HG02759 (cell line): ENCODE data around the gene ARHGEF28.

Experiments
- ATAC-seq: cut with Tn5 transposase; IDR thresholded peaks from one replicate; pipeline ENCODE4 v1.9.1; 2021; ENCODE audit warnings: mild to moderate bottlenecking, moderate library complexity; ENCODE audit not compliant: unreplicated experiment

ARHGEF28 gene

DNA sequence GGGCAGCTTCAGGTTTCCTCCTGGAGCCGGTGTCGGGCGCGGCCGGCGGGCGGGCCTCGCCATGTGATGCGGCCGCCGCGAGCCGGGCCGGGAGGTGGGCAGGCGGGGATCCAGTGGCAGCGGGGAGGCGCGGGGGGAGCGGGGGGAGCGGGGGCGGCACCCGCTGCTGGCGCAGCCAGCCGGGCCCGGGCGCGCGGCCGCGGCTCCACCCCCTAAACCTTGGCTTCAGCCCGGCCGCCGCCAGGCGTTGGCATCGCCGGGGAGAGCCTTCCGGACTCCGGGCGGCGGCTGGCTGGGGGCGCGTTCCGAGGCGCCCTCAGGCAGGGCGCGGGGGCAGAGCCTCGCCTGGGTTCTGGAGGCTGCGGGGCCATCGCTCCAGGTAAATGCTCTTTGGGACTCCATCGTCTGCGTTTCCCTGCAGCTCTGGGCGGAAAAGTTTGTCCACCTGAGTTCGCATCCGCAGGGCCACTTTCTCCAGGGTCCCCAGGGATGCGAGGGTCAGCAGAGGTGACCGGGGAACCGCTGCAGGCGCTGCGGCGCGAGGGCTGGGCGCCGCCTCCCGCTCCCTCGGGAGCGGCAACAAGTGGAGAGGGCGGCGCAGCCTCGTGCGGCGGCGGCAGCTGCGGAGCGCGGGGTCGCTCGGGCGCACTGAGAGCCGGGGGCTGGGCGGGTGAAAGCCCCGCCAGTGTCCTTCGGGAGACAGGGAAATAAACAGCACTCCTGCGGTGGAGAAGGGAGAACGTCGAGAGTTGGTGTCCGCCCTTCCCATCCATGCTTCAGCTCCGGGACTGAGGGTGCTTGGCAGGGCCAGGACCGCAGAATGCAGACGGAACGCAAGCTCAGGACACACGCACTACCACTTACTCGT lies at the start of gene ARHGEF28:
TSS of gene ARHGEF28 (plus strand) at position 253 of the 868 bp plus-strand sequence. CDS start 58,656 bp downstream, outside the sequence.
- ATAC-seq = peak; percentile 78

DNA sequence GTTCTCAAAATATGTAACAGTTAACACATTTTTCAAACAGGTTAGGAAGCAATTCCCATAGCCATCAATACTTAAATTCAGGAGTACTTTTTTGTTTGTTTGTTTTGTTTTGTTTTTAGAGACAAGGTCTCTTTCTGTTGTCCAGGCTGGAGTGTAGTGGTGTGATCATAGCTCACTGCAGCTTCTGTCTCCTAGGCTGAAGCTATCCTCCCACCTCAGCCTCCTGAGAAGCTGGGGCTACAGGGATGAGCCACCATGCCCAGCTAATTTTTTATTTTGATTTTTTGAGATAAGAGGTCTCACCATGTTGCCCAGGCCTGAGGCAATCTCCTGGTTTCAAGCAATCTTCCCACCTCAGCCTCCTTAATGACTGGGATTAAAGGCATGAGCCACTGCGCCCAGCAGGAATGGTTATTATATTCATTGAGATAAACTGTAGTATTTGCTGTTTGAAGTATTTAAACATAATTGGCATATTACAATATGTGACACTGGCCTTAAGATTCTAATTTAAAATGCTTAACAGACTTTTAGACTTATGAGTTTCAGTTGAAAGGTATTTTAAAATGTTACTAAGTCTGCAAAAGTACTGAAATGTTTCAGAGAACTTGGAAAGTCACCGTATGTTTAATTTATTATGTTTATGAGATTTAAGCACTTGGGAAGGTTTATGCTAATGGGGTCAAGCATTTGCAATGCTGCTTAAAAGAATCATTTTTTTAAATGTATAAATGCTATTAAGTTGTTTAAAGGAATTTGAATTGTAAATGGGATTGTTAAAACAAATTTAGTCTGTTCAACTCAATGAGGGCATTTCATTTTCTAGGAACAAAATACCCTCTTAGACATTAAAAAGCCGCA lies 43.5 kb upstream of the ARHGEF28 start:
- ATAC-seq = no peak

- peak; percentile 56 for ATAC-seq
These were observed 38.1 kb upstream of the ARHGEF28 start for GRCh38 chr5:73587923-73588322.

- ATAC-seq = peak; percentile 66
These were observed 34.8 kb upstream of the ARHGEF28 start for GRCh38 chr5:73591102-73591695.

- ATAC-seq = no peak
These were observed 34.1 kb upstream of the ARHGEF28 start for GRCh38 chr5:73591698-73592501.

DNA sequence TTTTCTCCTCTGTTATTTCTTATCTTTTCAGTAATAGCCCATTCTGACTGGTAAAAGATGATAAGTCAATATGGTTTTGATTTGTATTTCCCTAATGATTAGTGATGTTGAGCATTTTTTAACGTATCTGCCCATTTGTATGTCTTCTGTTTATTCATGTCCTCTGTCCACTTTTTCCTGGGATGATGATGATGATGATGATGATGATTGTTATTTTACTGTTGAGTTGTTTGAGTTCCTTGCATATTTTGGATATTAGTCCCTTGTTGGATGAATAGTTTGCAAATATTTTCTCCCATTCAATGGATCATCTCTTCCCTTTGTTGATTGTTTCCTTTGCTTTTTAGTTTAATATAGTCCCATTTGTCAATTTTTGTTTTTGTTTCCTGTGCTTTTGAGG lies 33.4 kb upstream of the ARHGEF28 start:
- ATAC-seq = no peak

DNA sequence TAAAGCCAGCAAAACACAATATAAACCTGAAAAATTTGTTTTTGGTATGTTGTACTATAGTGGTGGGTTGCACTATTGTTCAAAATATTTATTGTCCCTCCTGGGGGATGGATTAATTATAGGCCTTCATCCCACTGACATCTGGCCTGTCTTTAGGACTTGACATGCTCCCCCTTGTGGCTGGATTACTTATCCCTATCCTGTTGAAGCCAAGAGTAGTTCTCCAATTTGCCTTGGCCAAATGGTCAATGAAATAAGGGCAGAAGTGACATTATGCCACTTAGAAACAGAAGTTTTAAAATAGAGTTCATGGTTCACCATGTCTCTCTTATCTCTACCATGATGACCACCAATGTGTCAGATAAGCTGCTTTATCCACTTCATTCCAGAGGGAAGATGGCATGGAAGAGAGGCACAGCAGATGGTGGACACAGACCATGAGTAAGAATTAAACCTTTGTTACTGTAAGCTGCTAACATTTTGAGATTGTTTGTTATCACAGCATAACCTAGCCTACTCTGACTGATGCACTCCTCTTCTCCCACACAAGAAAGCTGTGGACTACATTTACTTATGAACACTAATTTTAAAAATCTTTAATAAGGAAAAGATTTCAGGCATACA lies 29.2 kb upstream of the ARHGEF28 start:
- no peak for ATAC-seq

DNA sequence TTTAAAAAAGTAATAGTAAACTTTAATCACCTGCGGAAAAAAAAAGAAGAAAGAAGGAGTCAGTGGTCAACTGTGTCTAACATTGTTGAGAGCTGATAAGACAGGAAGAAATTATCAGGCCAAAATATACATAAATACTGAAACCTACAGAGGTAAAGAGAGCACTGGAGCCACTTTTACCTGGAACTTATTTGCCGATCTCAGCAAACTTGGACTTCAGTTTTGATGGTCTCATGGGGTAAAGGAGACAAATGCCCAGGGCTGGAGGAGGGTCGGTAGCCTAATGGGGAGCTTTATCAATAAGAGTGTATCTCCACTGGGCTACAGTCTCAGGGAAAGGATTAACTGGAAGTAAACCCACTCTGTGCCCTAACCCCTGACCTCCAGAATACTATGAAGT lies 26.6 kb upstream of the ARHGEF28 start:
- no peak for ATAC-seq

- no peak for ATAC-seq
These were observed 22.0 kb upstream of the ARHGEF28 start for GRCh38 chr5:73603998-73604397.

DNA sequence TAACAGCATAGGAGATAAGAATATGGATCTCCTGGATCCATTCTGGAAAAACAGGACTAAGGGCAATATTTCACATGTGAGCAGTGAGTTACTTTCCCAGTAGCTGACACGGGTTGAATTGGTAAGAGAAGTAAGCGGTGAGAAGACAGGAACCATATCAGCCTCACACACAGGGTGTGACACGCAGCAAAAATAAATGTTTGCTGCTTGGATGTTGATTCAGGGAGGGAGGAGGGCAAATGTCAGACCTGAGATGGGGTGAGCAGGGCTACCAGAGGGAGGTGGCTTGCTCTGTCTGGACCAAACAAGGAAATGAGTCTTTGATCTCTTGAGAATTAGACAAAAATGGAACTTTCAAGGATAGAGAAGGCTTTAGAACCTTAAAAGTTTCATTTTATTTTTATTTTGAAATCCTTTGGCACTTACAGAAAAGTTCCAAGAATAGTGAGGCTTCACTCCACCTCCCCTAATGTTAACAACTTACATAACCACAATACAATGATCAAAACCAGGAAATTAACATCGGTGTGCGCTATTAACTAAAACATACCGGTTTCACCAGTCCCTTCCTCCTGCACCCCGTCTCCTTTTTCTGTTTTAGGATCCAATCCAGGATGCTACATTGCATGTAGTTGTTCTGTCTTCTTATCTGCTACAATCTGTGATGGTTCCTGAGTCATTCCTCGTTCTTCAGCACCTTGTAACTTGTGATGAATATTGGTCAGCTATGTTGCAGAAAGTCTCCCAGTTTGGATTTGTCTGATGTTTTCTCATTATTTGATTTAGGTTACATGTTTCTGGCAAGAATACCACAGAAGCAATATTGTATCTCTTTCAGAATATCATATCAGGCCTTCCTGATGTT lies 20.5 kb upstream of the ARHGEF28 start:
- no peak for ATAC-seq

DNA sequence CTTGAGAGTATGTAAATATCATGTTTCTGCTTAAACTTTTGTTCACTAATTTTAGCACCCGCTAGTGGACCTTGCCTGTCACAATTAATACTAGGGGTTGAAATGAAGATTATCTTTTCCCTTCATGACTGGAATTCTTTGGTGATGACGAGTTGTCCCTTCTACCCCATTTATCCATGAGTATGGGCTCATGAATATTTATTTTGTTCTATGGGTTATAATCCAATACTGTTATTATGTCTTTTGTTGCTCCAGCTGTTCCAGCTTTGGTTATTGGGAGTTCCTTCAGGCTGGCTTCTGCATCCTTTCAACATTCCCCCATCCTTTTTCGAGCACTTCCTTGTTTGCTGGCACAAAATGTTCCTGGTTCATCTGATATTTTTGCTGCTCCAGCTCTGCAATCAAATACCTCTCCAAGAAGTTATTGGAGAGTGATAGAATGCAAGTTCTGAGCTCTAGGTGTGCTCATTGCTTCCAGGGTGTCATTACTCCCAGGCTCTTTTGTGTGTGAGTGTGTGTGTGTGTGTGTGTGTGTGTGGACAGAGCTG lies 19.7 kb upstream of the ARHGEF28 start:
- no peak for ATAC-seq

- ATAC-seq = no peak
These were observed 18.8 kb upstream of the ARHGEF28 start for GRCh38 chr5:73607228-73607627.

DNA sequence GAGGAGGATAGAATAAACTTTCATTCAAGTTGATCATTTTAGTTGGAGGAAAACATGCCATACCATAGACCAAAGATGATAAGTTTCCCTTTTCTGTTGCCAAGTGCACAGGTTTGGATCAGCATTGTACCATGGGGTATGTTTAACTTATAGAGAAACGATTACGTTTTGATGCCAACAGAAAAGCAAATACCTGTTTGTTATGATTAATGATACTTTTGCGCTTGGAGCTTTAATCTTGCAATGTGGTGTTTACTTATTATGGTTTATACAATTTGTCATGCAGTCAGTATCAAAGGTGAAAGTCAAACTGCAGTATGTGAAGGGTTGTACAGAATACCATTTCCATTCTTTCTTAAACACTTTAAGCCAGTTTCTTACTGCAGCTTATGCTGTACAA lies 13.2 kb upstream of the ARHGEF28 start:
- ATAC-seq = no peak

GRCh38 chr5:73615085-73615484 lies 10.9 kb upstream of the ARHGEF28 start:
- ATAC-seq = no peak

GRCh38 chr5:73615947-73616346 lies 10.0 kb upstream of the ARHGEF28 start:
- ATAC-seq = no peak

GRCh38 chr5:73617510-73618279 lies 8.3 kb upstream of the ARHGEF28 start:
- no peak for ATAC-seq

GRCh38 chr5:73619606-73620333 lies 6.2 kb upstream of the ARHGEF28 start:
- ATAC-seq = no peak

DNA sequence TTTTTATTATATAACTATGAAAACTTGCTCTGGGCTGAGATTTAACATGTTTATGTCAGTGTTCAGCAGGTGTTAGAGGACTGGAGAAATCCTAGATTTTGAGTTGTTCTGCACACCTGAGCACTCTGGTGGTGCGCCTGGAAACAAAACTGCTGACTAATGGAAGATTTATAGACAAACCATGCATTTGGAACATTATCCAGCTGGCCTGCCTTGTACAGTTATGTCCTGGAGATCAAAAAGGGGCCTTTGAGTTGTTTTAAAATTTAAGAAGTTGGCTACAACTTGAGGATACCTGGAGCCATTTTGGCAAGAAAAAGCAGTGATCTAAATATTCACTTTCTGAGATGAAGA lies 5.7 kb upstream of the ARHGEF28 start:
- no peak for ATAC-seq
